Mesenchymal stem cell (in vitro differentiated cells and primary cell): ENCODE data around the gene KCNQ4.

Source experiments
- DNase-seq: peaks from one replicate; pipeline ENCODE4 v3.0.0-alpha.2; 2013
- H2AFZ ChIP-seq: one replicate; pipeline ENCODE4 v1.6.1; 2013; ENCODE audit warnings: low read depth, mild to moderate bottlenecking, control low read depth, inconsistent platforms, low read length, moderate library complexity
- H2AK5ac ChIP-seq: 2 replicates; pipeline ENCODE4 v1.6.1; 2013; ENCODE audit warnings: low read length, moderate library complexity, mild to moderate bottlenecking, inconsistent platforms; ENCODE audit not compliant: severe bottlenecking
- H2BK120ac ChIP-seq: one replicate; pipeline ENCODE4 v1.6.1; 2013; ENCODE audit warnings: low read depth, mild to moderate bottlenecking, inconsistent platforms, low read length, moderate library complexity
- H2BK12ac ChIP-seq, 2 experiments: one replicate each; pipeline ENCODE4 v1.6.1; 2013; ENCODE audit warnings: inconsistent platforms in 2 of 2, low read length in 2 of 2, mild to moderate bottlenecking in 2 of 2, moderate library complexity in 2 of 2, control low read depth in 1 of 2
- H2BK15ac ChIP-seq: one replicate; pipeline ENCODE4 v1.6.1; 2013; ENCODE audit warnings: mild to moderate bottlenecking, low read depth, inconsistent platforms; ENCODE audit not compliant: poor library complexity, severe bottlenecking
- H2BK5ac ChIP-seq: 2 replicates; pipeline ENCODE4 v1.6.1; 2013; ENCODE audit warnings: low read depth, mild to moderate bottlenecking, low read length, control low read depth, inconsistent platforms; ENCODE audit not compliant: poor library complexity, severe bottlenecking
- H3K14ac ChIP-seq, 2 experiments: one replicate each; pipeline ENCODE4 v1.6.1; 2013; ENCODE audit warnings: inconsistent platforms in 2 of 2, low read length in 2 of 2, control low read depth in 1 of 2, mild to moderate bottlenecking in 1 of 2, moderate library complexity in 1 of 2
- H3K18ac ChIP-seq, 2 experiments: one replicate each; pipeline ENCODE4 v1.6.1; 2013; ENCODE audit warnings: inconsistent platforms in 2 of 2, low read length in 2 of 2, control low read depth in 1 of 2, low read depth in 1 of 2, mild to moderate bottlenecking in 1 of 2
- H3K23ac ChIP-seq, 2 experiments: one replicate each; pipeline ENCODE4 v1.6.1; 2013; ENCODE audit warnings: inconsistent platforms in 2 of 2, low read length in 2 of 2, mild to moderate bottlenecking in 2 of 2, moderate library complexity in 2 of 2, control low read depth in 1 of 2
- H3K27ac ChIP-seq: 2 replicates; pipeline ENCODE4 v1.5.1; 2013; ENCODE audit warnings: mild to moderate bottlenecking, moderate library complexity, low read length, control low read depth, inconsistent platforms; ENCODE audit not compliant: poor library complexity, severe bottlenecking
- H3K27me3 ChIP-seq, 2 experiments: 2 replicates each; pipeline versions ENCODE4 v1.6.1 to v1.7.0; 2013; ENCODE audit warnings: low read length in 2 of 2, mild to moderate bottlenecking in 2 of 2, moderate library complexity in 2 of 2, control low read depth in 1 of 2, inconsistent platforms in 1 of 2; ENCODE audit not compliant: control insufficient read depth in 1 of 2, insufficient read depth in 1 of 2
- H3K36me3 ChIP-seq, 2 experiments: 2 replicates each; pipeline versions ENCODE4 v1.6.1 to v1.7.0; 2013; ENCODE audit warnings: low read length in 2 of 2, control low read depth in 1 of 2, inconsistent platforms in 1 of 2, low read depth in 1 of 2, mild to moderate bottlenecking in 1 of 2; ENCODE audit not compliant: insufficient read depth in 2 of 2, control insufficient read depth in 1 of 2
- H3K4ac ChIP-seq, 2 experiments: one replicate each; pipeline ENCODE4 v1.6.1; 2013; ENCODE audit warnings: inconsistent platforms in 2 of 2, low read length in 2 of 2, mild to moderate bottlenecking in 2 of 2, moderate library complexity in 2 of 2, control low read depth in 1 of 2, low read depth in 1 of 2
- H3K4me1 ChIP-seq: 2 replicates; pipeline ENCODE4 v1.6.1; 2013; ENCODE audit warnings: low read depth, low read length, control low read depth; ENCODE audit not compliant: control insufficient read depth, insufficient read depth
- H3K4me2 ChIP-seq: 2 replicates; pipeline ENCODE4 v1.6.1; 2013; ENCODE audit warnings: low read length, mild to moderate bottlenecking, inconsistent platforms; ENCODE audit not compliant: poor library complexity, severe bottlenecking
- H3K4me3 ChIP-seq, 2 experiments: 2 replicates each; pipeline versions ENCODE4 v1.5.1 to v1.7.0; 2013; ENCODE audit warnings: low read length in 2 of 2, mild to moderate bottlenecking in 2 of 2, control low read depth in 1 of 2, low read depth in 1 of 2; ENCODE audit not compliant: insufficient read depth in 1 of 2
- H3K79me1 ChIP-seq: replicated peaks from 2 replicates; pipeline ENCODE4 v1.6.1; 2013; ENCODE audit warnings: mild to moderate bottlenecking, control low read depth, low read length, inconsistent platforms; ENCODE audit not compliant: poor library complexity, severe bottlenecking
- H3K9ac ChIP-seq: 2 replicates; pipeline ENCODE4 v1.7.0; 2013; ENCODE audit warnings: mild to moderate bottlenecking, low read length, moderate library complexity
- H3K9me3 ChIP-seq: 2 replicates; pipeline ENCODE4 v1.7.0; 2013; ENCODE audit warnings: mild to moderate bottlenecking, low read length; ENCODE audit not compliant: control insufficient read depth
- H4K8ac ChIP-seq: one replicate; pipeline ENCODE4 v1.6.1; 2013; ENCODE audit warnings: inconsistent platforms, mild to moderate bottlenecking, low read length, moderate library complexity
- H4K91ac ChIP-seq: one replicate; pipeline ENCODE4 v1.6.1; 2013; ENCODE audit warnings: mild to moderate bottlenecking, low read length, inconsistent platforms
- WGBS: methylation state at CpG from one replicate; pipeline ENCODE4 v1.1.7; 2013; ENCODE audit warnings: mixed read lengths; 5-methylcytosine and 5-hydroxymethylcytosine counted together

The KCNQ4 gene

GRCh38 chr1:40766017-40766416 is 17.6 kb upstream of the KCNQ4 start:
- Histone ChIP-seq H3K9ac (no peak overlapping the region), H3K27me3 (no peaks in the 10 kb centered on the region), H3K4ac (no peak overlapping the region), H2BK15ac (no peak overlapping the region), H2BK5ac (no peak overlapping the region), H2AK5ac (no peak overlapping the region), H3K4me3 (no peak overlapping the region), H2BK120ac (no peak overlapping the region), H3K36me3 (peaks cover 73 to 90% of the 10 kb centered on the region in 2 experiments), H3K14ac (no peak overlapping the region), H3K9me3 (no peaks in the 10 kb centered on the region), H2AFZ (no peak overlapping the region), H3K18ac (no peak overlapping the region), H3K23ac (no peak overlapping the region), H3K4me1 (peaks cover 5% of the 10 kb centered on the region), H4K91ac (no peak overlapping the region), H2BK12ac (no peak overlapping the region), H3K27ac (no peak overlapping the region), H3K79me1 (peaks cover 37% of the 10 kb centered on the region), H3K4me2 (no peak overlapping the region), H4K8ac (no peak overlapping the region)
- no peak for DNase-seq
- WGBS, result 95% methylated on average over 2 of the region's 2 CpGs

- Histone ChIP-seq H3K36me3 (peaks cover 74 to 91% of the 10 kb centered on the region in 2 experiments), H3K14ac (no peak overlapping the region), H3K27ac (no peak overlapping the region), H3K23ac (no peak overlapping the region), H3K27me3 (no peaks in the 10 kb centered on the region), H3K4me1 (peaks cover 5% of the 10 kb centered on the region), H3K4ac (no peak overlapping the region), H2AFZ (no peak overlapping the region), H4K8ac (no peak overlapping the region), H3K18ac (no peak overlapping the region), H3K9me3 (no peaks in the 10 kb centered on the region), H2BK120ac (no peak overlapping the region), H2BK12ac (no peak overlapping the region), H4K91ac (no peak overlapping the region), H3K4me2 (no peak overlapping the region), H2BK15ac (no peak overlapping the region), H3K79me1 (peaks cover 35% of the 10 kb centered on the region), H2AK5ac (no peak overlapping the region), H3K9ac (no peak overlapping the region), H3K4me3 (no peak overlapping the region), H2BK5ac (no peak overlapping the region)
- DNase-seq, result no peak
- 100% methylated on average over 3 of the region's 4 CpGs for WGBS
Measured at GRCh38 chr1:40766560-40766959, 17.0 kb upstream of the KCNQ4 start.

- H3K23ac ChIP-seq, result no peak overlapping the region
- no peak overlapping the region for H2BK5ac ChIP-seq
- no peak overlapping the region for H3K27ac ChIP-seq
- H2BK15ac ChIP-seq, result no peak overlapping the region
- H3K36me3 ChIP-seq, result peaks cover 74 to 85% of the 10 kb centered on the region in 2 experiments
- no peaks in the 10 kb centered on the region for H3K27me3 ChIP-seq
- H3K79me1 ChIP-seq, result peaks cover 27% of the 10 kb centered on the region
- no peak overlapping the region for H2AFZ ChIP-seq
- no peak overlapping the region for H3K4me2 ChIP-seq
- 89% methylated on average over 6 of the region's 7 CpGs for WGBS
- no peak overlapping the region for H2BK12ac ChIP-seq
- no peaks in the 10 kb centered on the region for H3K9me3 ChIP-seq
- peaks cover 5% of the 10 kb centered on the region for H3K4me1 ChIP-seq
- no peak for DNase-seq
- no peak overlapping the region for H2AK5ac ChIP-seq
- H3K18ac ChIP-seq, result no peak overlapping the region
- H3K4ac ChIP-seq, result no peak overlapping the region
- H2BK120ac ChIP-seq, result no peak overlapping the region
- H4K91ac ChIP-seq, result no peak overlapping the region
- H3K4me3 ChIP-seq, result no peak overlapping the region
- no peak overlapping the region for H3K14ac ChIP-seq
- no peak overlapping the region for H4K8ac ChIP-seq
- H3K9ac ChIP-seq, result no peak overlapping the region
Measured at GRCh38 chr1:40768146-40768990, 15.2 kb upstream of the KCNQ4 start.

- Histone ChIP-seq H4K8ac (no peak overlapping the region), H3K36me3 (peaks cover 65 to 73% of the 10 kb centered on the region in 2 experiments), H3K9me3 (no peaks in the 10 kb centered on the region), H4K91ac (no peak overlapping the region), H3K27me3 (no peaks in the 10 kb centered on the region), H2AFZ (no peak overlapping the region), H2BK120ac (no peak overlapping the region), H2BK15ac (no peak overlapping the region), H3K4me2 (no peak overlapping the region), H2BK12ac (no peak overlapping the region), H3K18ac (no peak overlapping the region), H3K79me1 (peaks cover 23% of the 10 kb centered on the region), H3K9ac (no peak overlapping the region), H2BK5ac (no peak overlapping the region), H3K23ac (no peak overlapping the region), H2AK5ac (no peak overlapping the region), H3K14ac (no peak overlapping the region), H3K4ac (no peak overlapping the region), H3K4me1 (peaks cover 5% of the 10 kb centered on the region), H3K4me3 (no peak overlapping the region), H3K27ac (no peak overlapping the region)
- no peak for DNase-seq
- 94% methylated on average over 4 of the region's 4 CpGs for WGBS
Measured at GRCh38 chr1:40769815-40770214, 13.8 kb upstream of the KCNQ4 start.
